Measurements from ENCODE around the gene FAM193B. TPM values are rescaled to one million over a fixed set of nuclear protein-coding genes. Genes with fewer than 3 reads are reported as not detected.
A peak's percentile ranks its signal among the peaks of the same experiment; 100 is the strongest.

The FAM193B gene
- total and polyA plus RNA-seq, 9 of the 15 experiments (the other 6 are each of a cell fraction or from before 2014, with no cell fraction given): 4.4 to 76.4 (median 37.3) TPM

DNA sequence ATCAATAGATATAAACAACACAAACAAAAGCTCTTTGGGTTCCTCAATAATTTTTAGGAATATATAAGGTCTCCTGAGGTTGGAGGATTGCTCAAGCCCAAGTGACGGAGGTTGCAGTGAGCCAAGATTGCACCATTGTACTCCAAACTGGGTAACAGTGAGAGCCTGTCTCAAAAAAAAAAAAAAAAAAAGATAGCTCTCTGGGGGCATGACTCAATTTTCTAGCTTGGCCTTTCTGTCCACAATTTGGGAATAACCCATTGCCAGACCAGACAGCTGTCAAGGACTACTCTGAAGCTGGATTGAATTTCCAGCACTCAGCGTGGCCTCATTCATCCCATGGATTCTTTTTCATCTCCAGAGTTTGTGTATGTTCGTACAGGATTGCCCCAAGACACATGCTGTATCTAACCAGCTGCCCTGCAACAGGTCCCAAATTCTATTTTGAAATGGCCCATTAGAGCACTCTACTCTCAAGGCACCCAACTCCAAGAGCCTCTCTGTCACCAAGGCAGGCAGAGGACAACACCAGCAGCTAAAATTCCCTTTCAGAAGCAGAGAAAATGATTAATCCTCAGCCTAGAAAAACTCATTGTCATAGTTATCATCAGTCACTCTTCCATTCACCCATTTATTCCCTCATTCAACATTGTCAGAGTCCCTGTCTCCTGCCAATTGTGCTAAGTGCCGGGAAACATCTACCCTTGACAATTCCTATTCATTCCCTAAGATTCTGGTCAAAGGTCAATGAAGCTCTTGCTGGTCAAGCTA lies 8.7 kb downstream of the FAM193B start (continued):
- TF ChIP-seq MIER1 (IDR thresholded peaks at IDR 0.05; ENCODE audit: low read depth) (no peak), MYNN (IDR thresholded peaks at IDR 0.05) (no peak), MYNN (CRISPR knock-in tag; IDR thresholded peaks at IDR 0.05) (no peak), NCOA4 (IDR thresholded peaks at IDR 0.05; ENCODE audit: partially characterized antibody) (no peak), ZNF133 (CRISPR knock-in tag; IDR thresholded peaks at IDR 0.05) (no peak), ARNT (IDR thresholded peaks at IDR 0.05) (no peak), ZNF239 (CRISPR knock-in tag; IDR thresholded peaks at IDR 0.05) (no peak), HNRNPL (IDR thresholded peaks at IDR 0.05; ENCODE audit: low read depth, low read length) (no peak), XRCC4 (IDR thresholded peaks at IDR 0.05; ENCODE audit: extremely low read depth, insufficient read depth, insufficient read length) (no peak), HNRNPK (IDR thresholded peaks at IDR 0.05; ENCODE audit: low read depth, low read length, poor library complexity, severe bottlenecking) (no peak), IRF1 (CRISPR knock-in tag; IDR thresholded peaks at IDR 0.05; ENCODE audit: borderline replicate concordance) (no peak), ID3 (CRISPR knock-in tag; IDR thresholded peaks at IDR 0.05) (no peak), ID3 (tag; IDR thresholded peaks at IDR 0.05) (no peak), ERF (CRISPR knock-in tag; IDR thresholded peaks at IDR 0.05) (no peak), ZC3H11A (IDR thresholded peaks at IDR 0.05; ENCODE audit: low read depth, low read length) (no peak), RAD21 (CRISPR knock-in tag; conservative IDR thresholded peaks at IDR 0.05 in 1 of 2, IDR thresholded peaks at IDR 0.05 in 1 of 2) (no peak), PRPF4 (IDR thresholded peaks at IDR 0.05; ENCODE audit: insufficient read depth, low read depth, low read length, poor library complexity, severe bottlenecking) (no peak), RB1 (IDR thresholded peaks at IDR 0.05; ENCODE audit: low read depth) (no peak), GABPB1 (CRISPR knock-in tag; IDR thresholded peaks at IDR 0.05) (no peak), ETV1 (tag; conservative IDR thresholded peaks at IDR 0.05; ENCODE audit: low read depth) (no peak), CBX3 (IDR thresholded peaks at IDR 0.05; ENCODE audit: borderline replicate concordance in 1 of 2, low read length in 2 of 2) (no peak), ZNF589 (CRISPR knock-in tag; IDR thresholded peaks at IDR 0.05; ENCODE audit: low read depth) (peak; percentile 54; the same call in 1 of the 2 replicates), ATF3 (IDR thresholded peaks at IDR 0.05) (peak; percentile 93), ATF3 (CRISPR knock-in tag; conservative IDR thresholded peaks at IDR 0.05) (no peak), MYBL2 (IDR thresholded peaks at IDR 0.05; ENCODE audit: low read depth) (no peak), MYBL2 (CRISPR knock-in tag; IDR thresholded peaks at IDR 0.05; ENCODE audit: borderline replicate concordance) (no peak), MCM2 (IDR thresholded peaks at IDR 0.05; ENCODE audit: low read depth) (no peak)
- TF ChIP-seq, protein P1, sequence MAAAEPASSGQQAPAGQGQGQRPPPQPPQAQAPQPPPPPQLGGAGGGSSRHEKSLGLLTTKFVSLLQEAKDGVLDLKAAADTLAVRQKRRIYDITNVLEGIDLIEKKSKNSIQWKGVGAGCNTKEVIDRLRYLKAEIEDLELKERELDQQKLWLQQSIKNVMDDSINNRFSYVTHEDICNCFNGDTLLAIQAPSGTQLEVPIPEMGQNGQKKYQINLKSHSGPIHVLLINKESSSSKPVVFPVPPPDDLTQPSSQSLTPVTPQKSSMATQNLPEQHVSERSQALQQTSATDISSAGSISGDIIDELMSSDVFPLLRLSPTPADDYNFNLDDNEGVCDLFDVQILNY (CRISPR knock-in tag; IDR thresholded peaks at IDR 0.05): no peak

Data from K562 (cell line).